ENCODE results near the gene OR4D11. TPM values are rescaled to one million over a fixed set of nuclear protein-coding genes. Genes with fewer than 3 reads are reported as not detected.

The OR4D11 gene
- total and polyA plus RNA-seq, 10 of the 15 experiments (the other 5 are each of a cell fraction or from before 2014, with no cell fraction given) = not detected

DNA sequence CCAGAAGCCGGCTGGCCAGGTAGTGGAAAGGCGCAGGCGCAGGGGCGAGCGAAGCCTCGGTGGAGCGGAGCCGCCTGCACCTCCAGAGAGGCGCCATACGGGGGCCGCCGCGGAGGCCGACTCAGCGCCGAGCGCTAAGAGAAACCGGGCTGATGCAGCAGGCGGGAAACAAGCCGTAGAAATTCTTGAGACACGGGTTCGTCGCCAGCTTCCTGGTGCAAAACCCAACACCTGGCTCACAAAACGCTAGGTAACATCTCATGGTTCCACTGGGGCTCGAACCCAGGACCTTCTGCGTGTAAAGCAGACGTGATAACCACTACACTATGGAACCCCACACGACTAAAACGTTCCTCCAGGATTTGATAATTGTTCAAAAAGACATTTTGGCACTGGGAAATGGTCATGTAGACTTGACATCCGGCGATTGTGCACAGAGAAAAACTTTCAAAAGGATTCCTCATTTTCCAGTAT is 47.0 kb downstream of the OR4D11 start (continued):
- TF ChIP-seq MEF2B (IDR thresholded peaks at IDR 0.05; ENCODE audit: partially characterized antibody, poor library complexity, severe bottlenecking) = peak; percentile 32
- peak; percentile 94; the same call in 1 of the 2 replicates for TF ChIP-seq ZNF207 (IDR thresholded peaks at IDR 0.05; ENCODE audit: borderline replicate concordance)
- TF ChIP-seq, protein P1, sequence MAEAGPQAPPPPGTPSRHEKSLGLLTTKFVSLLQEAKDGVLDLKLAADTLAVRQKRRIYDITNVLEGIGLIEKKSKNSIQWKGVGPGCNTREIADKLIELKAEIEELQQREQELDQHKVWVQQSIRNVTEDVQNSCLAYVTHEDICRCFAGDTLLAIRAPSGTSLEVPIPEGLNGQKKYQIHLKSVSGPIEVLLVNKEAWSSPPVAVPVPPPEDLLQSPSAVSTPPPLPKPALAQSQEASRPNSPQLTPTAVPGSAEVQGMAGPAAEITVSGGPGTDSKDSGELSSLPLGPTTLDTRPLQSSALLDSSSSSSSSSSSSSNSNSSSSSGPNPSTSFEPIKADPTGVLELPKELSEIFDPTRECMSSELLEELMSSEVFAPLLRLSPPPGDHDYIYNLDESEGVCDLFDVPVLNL (IDR thresholded peaks at IDR 0.05; ENCODE audit: low read depth, low read length) = peak; percentile 63; the same call in 1 of the 2 replicates
- TF ChIP-seq, protein P2, sequence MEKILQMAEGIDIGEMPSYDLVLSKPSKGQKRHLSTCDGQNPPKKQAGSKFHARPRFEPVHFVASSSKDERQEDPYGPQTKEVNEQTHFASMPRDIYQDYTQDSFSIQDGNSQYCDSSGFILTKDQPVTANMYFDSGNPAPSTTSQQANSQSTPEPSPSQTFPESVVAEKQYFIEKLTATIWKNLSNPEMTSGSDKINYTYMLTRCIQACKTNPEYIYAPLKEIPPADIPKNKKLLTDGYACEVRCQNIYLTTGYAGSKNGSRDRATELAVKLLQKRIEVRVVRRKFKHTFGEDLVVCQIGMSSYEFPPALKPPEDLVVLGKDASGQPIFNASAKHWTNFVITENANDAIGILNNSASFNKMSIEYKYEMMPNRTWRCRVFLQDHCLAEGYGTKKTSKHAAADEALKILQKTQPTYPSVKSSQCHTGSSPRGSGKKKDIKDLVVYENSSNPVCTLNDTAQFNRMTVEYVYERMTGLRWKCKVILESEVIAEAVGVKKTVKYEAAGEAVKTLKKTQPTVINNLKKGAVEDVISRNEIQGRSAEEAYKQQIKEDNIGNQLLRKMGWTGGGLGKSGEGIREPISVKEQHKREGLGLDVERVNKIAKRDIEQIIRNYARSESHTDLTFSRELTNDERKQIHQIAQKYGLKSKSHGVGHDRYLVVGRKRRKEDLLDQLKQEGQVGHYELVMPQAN (conservative IDR thresholded peaks at IDR 0.05) = peak; percentile 14; the same call in 1 of the 2 replicates
- peak; percentile 75 for TF ChIP-seq CREM (IDR thresholded peaks at IDR 0.05; ENCODE audit: low read depth)
- peak; percentile 21; the same call in 1 of the 2 replicates for TF ChIP-seq SMC3 (IDR thresholded peaks at IDR 0.05; ENCODE audit: borderline replicate concordance, low read length)
- TF ChIP-seq MYB (IDR thresholded peaks at IDR 0.05; ENCODE audit: borderline replicate concordance, low read depth, low read length) = no peak
- peak; percentile 79 for TF ChIP-seq ZNF217 (IDR thresholded peaks at IDR 0.05)
- peak; percentile 11; the same call in 1 of the 2 replicates for TF ChIP-seq EED (IDR thresholded peaks at IDR 0.05; ENCODE audit: low read depth)
- no peak for TF ChIP-seq PAX8 (IDR thresholded peaks at IDR 0.05)
- peak; percentile 67 for TF ChIP-seq CREB1 (IDR thresholded peaks at IDR 0.05; ENCODE audit: low read depth)
- peak; percentile 58 for TF ChIP-seq NRF1 (conservative IDR thresholded peaks at IDR 0.05; ENCODE audit: low read depth, low read length)
- TF ChIP-seq BACH1 (IDR thresholded peaks at IDR 0.05; ENCODE audit: borderline replicate concordance) = peak; percentile 47; the same call in 1 of the 2 replicates
- no peak for TF ChIP-seq YBX1 (IDR thresholded peaks at IDR 0.05)
- TF ChIP-seq NFXL1 (IDR thresholded peaks at IDR 0.05; ENCODE audit: borderline replicate concordance) = no peak
- no peak for TF ChIP-seq HDAC2 (IDR thresholded peaks at IDR 0.05)
- TF ChIP-seq SMAD5 (IDR thresholded peaks at IDR 0.05; ENCODE audit: low read depth) = no peak
- TF ChIP-seq, protein P3, sequence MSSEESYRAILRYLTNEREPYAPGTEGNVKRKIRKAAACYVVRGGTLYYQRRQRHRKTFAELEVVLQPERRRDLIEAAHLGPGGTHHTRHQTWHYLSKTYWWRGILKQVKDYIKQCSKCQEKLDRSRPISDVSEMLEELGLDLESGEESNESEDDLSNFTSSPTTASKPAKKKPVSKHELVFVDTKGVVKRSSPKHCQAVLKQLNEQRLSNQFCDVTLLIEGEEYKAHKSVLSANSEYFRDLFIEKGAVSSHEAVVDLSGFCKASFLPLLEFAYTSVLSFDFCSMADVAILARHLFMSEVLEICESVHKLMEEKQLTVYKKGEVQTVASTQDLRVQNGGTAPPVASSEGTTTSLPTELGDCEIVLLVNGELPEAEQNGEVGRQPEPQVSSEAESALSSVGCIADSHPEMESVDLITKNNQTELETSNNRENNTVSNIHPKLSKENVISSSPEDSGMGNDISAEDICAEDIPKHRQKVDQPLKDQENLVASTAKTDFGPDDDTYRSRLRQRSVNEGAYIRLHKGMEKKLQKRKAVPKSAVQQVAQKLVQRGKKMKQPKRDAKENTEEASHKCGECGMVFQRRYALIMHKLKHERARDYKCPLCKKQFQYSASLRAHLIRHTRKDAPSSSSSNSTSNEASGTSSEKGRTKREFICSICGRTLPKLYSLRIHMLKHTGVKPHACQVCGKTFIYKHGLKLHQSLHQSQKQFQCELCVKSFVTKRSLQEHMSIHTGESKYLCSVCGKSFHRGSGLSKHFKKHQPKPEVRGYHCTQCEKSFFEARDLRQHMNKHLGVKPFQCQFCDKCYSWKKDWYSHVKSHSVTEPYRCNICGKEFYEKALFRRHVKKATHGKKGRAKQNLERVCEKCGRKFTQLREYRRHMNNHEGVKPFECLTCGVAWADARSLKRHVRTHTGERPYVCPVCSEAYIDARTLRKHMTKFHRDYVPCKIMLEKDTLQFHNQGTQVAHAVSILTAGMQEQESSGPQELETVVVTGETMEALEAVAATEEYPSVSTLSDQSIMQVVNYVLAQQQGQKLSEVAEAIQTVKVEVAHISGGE (CRISPR knock-in tag; IDR thresholded peaks at IDR 0.05) = no peak
- TF ChIP-seq, protein P4, sequence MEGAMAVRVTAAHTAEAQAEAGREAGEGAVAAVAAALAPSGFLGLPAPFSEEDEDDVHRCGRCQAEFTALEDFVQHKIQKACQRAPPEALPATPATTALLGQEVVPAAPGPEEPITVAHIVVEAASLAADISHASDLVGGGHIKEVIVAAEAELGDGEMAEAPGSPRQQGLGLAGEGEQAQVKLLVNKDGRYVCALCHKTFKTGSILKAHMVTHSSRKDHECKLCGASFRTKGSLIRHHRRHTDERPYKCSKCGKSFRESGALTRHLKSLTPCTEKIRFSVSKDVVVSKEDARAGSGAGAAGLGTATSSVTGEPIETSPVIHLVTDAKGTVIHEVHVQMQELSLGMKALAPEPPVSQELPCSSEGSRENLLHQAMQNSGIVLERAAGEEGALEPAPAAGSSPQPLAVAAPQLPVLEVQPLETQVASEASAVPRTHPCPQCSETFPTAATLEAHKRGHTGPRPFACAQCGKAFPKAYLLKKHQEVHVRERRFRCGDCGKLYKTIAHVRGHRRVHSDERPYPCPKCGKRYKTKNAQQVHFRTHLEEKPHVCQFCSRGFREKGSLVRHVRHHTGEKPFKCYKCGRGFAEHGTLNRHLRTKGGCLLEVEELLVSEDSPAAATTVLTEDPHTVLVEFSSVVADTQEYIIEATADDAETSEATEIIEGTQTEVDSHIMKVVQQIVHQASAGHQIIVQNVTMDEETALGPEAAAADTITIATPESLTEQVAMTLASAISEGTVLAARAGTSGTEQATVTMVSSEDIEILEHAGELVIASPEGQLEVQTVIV (IDR thresholded peaks at IDR 0.05; ENCODE audit: borderline replicate concordance, partially characterized antibody) = peak; percentile 25
- TF ChIP-seq BHLHE40 (IDR thresholded peaks at IDR 0.05; ENCODE audit: borderline replicate concordance in 1 of 2, low read depth in 2 of 2, low read length in 1 of 2) = peak in 1 of 2 experiments; percentile 42; a peak in 2 of 4 replicates
- no peak for TF ChIP-seq RAD21 (IDR thresholded peaks at IDR 0.05; ENCODE audit: insufficient read depth, low read depth, low read length)
